HG03520 (cell line): ENCODE measurements around the gene SORCS2.

Source experiments
- ATAC-seq: cut with Tn5 transposase; IDR thresholded peaks from one replicate; pipeline ENCODE4 v1.9.1; 2021; ENCODE audit warnings: mild to moderate bottlenecking, moderate library complexity; ENCODE audit not compliant: unreplicated experiment

SORCS2 gene

DNA sequence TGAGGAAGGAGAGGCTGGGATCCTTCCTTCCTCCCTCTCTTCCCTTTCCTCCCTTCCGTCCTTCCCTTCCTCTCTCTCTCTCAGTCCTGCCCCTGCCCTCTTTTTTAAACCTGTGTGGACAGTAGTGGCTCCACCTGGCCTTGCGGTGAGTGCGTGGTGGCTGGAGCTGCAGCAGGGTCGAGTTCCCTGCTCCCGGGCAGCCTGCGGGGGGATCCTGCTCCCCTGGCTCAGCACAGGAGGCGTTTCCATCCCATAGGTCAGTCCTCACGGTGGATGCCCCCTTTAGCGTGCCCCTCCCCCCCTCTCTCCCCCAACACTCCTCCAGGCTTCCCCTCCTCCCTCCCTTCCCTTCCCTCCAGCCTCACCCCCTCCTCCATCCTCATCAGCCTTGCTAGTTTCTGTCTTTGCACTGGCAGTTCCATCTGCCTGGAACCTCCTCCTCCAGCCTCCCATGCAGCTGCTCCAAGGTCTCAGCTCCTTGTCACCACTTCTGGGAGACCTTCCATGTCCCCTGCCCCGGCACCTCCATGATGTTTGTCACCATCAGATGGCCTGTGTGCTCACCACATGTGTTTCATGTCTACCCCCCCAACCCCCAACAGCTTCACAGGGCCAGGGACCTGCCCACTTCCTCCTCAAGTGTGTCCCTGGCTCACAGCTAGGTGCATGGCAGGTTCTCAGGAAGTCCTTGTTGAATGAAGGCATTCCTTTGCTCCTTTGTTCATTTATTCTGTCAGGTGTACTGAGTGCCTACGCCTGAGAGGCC lies 174.0 kb downstream of the SORCS2 start:
- no peak for ATAC-seq

DNA sequence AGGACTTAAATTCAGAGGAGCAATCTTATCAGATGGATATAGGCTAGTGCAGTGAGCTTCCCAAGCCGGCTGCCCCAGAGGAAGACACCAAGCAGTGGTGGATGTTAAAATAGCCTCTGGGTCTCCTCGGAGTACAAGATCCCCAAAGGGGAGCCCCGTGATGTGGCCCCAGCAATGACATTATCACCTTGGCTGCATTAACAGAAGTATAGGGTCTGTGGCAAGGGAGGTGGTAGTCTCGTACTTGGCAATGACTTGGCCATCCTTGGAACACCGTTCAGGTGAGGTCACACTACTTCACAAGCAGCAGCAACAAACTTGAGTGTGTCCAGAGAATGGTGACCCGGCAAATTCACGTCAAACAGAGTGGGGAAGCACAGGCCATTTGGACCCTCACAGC lies 174.6 kb downstream of the SORCS2 start:
- ATAC-seq = no peak

DNA sequence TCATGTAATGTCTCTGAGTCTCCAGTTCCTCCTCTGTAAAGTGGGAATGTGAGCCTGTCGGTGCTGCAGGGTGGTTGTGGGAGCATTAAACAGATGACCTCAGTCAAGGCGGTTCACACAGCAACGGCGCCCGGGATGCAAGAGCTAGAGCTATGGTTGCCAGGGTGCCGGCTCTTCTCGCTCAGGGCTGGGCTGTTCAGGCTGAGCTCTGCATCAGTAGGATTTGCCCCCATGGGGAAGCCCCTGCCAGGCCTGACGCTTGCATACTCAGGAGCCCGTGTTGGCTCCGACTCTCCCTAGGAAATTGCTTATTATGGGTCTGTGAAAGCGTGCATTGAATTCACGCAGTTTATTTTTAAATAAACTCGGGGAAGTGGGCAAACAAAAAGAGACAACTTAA lies 175.1 kb downstream of the SORCS2 start:
- no peak for ATAC-seq

DNA sequence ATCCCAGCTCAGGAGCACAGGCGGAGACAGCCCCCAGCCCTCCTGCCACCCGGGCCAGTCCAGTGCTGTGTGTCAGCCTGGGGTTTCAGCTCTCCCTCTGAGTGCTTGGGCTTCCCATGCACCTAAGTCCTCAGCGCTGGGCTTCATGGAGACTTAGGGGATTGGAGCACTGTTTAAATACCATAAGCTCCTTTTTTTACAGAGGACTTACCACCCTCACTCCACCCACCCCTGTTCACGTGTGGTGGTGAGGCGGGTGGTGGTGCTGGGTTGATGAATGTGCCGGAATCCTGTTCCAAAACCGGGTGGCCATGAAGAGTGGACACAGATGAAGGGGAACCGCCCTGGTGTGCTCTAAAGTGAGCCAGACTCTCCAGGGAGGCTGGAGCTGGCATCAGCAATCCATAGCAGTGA lies 175.5 kb downstream of the SORCS2 start:
- no peak for ATAC-seq

DNA sequence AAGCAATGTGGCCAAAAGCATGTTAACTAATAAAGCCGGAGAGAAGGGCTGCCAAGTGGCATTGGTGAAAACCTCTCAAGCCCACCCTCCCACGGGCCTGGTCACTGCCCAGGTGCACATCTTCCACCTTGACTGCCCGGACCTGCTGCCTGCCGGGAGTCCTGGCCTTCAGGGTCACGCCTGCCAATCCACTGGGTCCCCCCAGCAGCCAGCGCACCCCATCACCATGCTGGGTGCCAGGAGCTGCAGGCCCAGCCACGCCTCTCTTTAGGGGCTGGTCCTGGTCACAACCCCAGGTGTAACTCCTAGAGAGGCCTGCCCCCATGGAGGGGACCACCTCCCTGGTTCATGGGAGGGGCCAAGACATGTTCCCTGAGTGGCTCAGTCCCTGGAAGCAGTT lies 176.0 kb downstream of the SORCS2 start:
- no peak for ATAC-seq

DNA sequence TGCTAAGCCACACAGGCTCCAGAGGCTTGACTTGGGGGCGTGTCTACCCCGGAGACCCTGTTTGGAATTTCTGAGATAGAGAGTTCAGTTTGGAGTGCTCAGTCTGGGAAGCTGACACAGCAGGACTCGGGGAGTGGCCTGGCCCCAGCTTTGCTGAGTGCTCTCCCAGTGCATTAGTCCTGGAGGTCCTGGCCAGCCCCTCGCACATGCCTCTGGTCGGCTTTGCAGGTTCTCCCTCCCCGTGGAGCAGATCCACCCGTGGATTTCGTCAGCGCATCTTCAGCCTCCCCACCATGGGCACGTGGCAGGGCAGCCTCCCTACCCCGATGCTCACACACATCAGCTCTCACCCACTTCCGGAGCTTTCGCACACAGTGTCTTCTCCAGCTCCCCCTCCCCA lies 177.2 kb downstream of the SORCS2 start:
- ATAC-seq = no peak

DNA sequence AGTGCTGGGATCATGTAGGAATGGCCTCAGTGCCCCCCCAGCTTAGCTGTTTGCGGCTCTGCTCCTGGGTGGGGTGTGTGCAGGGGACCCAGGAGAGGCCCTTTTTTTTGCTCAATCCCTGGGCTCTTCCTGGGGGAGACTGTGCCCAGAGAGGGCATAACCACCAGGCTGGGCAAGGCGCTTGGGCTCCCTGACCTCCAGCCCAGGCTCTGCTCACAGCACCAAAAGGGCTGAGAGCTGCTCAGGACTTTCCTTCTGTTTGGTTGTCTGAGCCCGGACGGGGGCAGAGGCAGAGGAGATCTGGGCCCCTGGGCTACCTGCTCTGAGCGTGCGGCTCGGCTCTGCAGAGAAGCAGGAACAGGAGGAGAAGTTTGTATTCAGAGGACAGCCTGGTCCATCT lies 177.7 kb downstream of the SORCS2 start:
- no peak for ATAC-seq

DNA sequence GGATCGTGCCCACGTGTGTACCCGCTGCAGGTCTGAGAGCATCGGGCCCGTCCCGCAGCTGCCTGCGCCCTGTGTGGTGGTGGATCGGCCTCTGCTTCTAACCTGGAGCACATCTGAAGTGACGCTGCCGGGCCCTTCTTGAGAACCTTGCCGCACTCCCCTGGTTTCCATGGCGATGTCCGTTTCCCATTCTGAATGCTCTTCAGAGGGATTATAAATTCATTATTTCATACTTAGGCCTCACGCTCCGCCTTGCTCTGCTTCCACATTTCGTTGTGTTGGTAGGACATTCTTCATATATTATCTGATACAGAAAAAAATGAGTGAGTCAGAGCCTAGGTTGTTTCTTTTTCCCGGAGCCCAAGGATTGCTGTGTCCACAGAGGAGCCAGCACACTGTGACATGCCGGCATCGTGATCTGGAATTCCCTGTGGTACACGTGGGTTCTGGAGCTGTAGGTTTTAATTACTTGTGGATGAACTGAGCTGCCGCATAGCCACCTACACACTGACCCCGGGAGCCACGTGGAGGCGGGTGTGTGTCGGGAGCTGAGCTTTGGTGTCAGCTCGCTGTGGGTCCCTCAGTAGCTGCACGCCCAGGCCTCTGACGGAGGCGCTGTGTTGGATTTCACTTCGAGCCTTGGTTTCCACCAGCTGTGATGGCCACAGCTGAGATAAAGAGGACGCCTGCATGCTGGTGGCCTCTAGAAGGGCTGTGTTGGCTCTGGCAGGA lies 179.0 kb downstream of the SORCS2 start:
- no peak for ATAC-seq

DNA sequence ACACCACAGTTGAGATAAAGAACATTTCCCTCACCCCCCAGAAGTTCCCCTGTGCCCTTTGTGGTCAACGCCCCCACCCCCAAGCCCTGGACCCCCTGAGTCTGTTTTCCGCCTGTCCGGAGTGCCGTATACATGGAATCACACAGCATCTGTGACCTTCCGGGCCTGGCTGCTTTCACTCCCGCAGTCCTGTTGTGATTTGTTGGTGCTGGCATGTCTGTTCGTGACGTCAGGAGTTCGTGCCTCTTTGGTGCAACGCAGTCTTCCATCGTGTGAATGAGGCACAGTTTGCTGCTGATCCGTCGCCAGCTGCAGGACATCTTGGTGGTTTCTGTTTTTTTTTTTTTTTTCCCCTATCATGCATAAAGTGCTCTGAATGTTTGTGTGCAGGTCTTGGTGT lies 180.3 kb downstream of the SORCS2 start:
- ATAC-seq = no peak

DNA sequence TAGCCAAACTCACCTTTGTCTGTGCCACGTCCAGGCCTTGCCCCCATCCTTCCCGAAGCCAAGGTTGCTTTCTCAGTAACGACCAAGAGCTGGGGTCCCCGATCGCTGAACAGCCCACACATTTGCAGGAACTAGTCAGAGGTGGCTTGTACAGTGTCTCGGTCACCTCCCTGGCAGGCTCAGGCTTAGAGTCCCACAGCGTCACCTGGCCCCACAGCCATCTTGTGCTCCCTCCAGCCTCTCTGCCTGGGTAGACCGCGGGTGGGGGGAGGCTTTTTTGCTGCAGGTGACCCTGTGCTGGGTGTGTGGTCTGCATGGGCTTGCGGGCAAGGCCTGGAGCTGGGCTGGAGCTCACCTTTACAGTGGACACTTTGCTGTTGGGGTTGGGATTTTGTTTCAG lies 182.2 kb downstream of the SORCS2 start:
- no peak for ATAC-seq

DNA sequence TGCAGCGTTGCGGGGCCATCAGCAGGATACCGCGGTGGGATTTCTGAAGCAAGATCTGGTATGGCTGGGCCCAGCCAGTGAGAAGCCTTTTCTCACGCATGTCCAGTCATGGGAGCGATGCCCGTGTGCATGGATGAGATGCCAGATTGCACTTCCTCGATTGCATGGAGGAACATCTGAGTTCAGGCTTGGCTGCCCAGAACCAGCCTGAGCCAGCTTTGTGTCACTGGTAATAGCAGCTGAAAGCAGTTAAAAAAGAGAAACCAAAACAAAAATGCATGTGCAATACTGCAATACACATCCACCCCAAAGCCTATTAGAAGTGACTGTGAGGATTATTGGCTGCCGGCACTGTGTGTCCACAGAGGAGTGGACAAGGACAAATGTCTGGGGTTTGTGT lies 183.1 kb downstream of the SORCS2 start:
- ATAC-seq = no peak

DNA sequence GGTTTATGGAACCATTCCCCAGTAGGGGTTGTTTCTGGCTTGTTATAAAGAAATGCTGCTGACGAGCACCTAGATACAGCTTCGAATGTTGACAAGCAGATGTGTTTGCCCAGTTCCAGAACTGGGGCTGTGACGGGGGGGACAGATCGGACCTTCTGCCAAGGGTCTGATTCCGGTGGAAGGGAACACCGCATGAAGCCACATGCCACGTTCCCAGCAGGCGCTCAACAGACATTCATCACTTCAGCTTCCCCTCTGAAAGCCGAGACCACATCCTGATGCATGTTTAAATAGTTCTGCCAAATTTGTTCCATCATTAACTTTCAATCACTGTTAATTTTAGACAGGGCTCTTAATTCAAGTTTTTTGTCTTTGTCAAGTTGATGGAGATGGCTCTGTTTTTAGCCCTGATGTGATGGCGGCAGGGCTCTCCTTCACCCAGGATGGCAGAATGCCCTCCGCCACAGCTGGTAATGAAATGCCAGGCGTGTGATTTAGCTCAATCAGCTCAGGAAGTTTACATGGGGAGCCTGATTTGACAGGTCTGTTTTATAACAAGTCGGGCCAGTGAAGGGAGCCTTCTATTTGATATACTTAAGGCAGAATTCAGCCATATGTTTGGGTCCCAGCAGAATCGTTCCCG lies 185.0 kb downstream of the SORCS2 start:
- no peak for ATAC-seq

DNA sequence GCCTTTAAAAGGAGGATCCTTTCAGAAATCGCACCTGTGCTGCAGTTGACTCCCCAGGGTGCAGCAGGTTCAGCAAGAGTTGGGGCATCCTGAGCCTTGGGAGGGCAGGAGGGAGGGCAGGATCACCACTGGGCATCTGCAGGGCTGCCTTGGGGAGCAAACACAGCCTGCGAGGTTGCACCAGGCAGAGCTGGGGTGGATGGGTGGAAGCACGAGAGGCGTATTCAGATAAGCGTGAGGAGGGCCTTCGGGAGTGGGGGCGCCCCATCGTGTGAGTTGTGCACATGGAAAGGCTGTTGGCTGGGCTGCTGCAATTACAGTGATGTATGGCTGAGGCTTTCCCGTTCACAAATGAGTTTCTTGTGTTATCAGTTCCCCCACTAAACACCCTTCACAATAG lies 186.8 kb downstream of the SORCS2 start:
- ATAC-seq = no peak

DNA sequence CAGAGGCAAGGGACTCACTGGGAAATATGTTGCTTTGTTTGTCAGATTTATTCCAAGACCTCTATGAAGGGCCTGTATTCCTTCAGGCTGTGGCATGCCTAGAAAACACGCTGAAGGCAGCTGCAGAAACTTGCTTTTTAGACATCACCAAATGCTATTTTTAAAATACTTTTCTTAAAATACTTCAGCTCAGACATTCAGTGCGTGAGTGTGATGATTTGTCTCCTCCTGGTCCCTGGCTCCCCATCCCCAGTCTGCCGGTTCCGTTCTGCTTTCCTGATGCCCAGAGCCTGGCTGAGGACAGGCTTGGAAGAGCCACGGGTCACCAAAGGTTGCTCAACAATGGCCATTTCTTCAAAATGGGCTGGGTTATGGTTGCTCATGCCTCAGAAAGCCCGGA lies 187.4 kb downstream of the SORCS2 start:
- ATAC-seq = no peak

DNA sequence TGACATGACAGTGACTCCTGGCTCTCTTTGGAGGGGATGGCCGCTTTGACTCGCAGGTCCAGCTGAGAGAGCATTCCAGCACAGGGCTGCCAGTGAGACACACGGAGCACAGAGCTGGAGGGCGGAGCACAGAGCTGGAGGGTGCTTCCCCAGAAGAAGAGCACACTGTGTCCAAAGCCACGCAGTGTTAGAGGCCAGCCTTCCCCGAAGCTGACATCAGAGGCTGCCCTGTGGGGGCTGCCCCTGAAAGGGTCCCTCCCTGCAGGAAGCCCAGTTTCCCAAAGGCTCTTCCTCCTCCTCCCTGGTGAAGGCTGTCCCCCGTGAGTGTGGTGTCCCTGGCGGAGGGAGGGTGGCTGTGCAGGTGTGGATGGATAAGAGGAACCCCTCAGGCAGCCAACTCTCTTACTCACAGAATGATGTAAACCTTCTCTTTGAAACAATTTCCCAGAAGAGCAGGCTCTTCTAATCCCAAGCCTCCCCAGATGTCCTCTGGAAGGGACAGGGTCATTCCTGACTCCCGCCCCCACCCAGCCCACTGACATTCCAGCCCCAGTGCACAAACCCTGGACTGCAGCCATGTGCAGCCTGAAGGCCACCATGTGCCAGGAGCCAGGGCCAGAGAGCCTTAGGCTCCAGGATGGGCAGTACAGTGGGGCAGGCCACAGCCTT lies 189.0 kb downstream of the SORCS2 start:
- ATAC-seq = no peak

DNA sequence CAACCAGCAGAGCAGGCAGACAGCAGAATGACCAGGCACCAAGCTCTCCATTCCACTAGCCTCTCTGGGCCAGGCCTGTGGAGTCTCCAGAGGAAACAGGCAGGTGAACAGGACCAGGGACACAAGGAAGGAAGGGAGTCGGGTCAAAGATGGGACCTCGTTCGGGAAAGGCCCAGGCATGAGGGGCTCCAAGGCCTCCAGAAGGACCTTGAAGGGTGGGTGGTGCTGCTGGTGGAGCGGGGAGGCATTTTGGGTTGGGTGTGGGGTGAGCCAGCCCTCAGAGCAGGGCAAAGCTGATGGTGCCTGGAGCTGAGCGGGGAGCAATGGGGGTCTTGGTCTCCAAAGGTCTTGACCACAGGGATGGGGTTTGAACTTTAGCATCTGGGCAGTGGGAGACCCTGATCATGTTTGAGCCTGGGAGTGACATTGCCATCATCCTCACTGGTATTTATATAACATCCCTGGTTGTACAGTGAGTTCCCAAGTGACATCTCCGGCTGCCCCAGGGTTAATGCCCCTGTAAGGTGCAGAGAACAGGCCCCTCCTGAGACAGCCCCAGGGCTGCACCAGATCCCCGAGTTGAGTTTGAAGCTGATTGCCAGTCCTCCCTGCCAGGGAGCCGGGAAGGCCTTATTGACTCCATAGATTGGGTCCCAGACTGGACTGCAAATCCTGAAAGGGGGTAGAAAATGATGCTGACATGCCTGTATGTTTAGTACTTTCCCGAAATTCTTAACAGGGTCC lies 189.7 kb downstream of the SORCS2 start:
- ATAC-seq = no peak

DNA sequence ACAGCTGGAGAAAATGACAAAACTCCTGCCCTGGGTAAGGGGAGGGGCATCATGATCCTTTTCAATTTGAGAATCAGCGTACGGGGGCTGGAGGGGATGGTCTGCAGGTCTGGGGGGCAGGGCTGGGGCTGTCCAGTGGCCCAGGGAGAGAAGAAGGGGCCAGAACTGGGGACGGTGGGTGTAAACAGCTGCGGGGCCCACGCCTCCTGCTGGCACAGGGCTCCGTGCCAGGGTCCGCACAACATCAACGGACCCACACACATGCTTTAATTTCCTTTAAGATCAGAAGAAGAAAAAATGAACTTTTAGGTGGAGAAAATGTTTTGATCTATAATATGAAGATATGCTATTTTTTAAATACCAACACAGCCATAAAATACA lies 190.3 kb downstream of the SORCS2 start:
- no peak for ATAC-seq

DNA sequence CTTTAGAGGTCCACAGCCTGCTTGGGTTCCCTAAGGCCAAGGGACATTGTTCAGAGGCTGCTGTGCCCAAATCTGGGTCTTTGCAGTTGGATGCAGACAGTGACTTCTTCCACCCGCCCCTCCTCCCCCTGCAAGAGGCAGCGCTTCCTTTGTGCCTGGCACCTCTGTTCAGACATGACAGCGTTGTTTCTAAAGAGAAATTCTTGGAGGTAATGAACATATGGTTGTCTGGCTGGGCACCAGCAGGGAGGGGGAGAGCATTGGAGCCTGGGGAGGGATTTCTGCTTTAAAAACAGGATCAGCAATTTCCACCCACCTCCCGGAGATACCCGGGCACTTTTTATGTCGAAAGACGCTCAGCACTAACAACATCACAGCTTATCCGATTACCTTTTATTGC lies 190.9 kb downstream of the SORCS2 start:
- no peak for ATAC-seq

DNA sequence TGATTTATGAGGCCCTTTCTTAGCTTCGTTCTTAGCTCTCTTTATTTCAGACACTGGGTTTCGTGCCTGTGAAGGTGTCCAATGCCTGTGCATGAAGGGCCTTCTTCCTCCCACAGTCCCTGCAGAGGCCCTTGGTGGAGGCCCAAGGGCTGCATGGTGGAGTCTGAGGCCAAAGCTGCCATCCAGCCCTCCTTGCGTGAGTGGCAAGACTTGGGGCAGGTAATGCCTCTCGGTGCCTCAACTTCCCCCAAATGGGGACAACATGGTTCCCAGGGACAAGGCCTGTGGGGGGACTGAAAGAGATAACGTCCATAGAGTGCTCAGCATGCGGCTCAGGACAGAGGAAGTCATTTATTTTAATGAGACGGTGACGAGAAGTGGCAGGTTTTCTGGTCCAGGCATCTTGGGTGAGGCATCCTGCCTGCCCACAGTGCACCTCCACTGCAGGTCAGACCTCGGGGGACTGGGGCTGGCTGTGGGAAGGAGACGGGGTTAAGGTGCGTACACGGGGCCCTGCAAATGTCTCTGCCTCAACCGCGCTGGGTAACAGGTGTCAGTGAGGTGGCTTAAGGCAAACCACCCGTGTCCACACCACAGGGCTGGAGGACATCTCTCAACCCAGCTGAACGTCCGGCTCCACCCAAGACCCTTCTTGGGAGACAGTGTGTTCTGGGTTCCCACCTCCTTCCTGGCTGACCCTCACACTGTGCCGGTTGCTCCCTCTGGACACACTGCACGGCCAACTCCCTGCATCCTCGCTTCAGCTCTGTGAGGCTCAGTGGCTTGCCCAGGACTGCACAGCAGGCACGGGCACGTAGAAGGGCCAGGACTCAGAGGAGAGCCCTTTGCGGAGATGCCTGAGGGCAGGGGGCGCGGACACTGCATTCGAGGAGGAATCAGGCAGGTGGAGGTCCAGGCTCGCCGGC lies 191.9 kb downstream of the SORCS2 start:
- no peak for ATAC-seq
